ENCODE results near the gene SMR3A.

Gene SMR3A

DNA sequence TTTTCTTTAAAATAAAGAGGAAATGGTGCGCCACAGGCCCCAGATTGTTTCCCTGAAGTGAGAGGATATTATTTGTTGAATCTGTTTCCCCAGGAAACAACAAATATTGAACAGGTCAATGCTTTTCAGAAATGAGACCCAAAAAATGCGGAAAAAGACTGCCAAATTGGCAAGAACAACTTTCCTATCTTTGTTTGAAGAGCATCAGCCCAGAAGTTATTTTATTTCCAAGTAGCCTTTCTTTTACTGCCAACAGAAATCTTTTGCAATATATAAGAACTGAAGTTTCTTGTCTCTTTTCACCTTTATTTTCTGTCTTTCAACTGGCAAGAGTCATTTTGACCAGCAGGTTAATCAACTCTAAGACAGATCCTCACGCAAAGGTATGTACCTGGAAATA, at the start of gene SMR3A:
Gene SMR3A (plus strand): TSS at position 301 of the 400 bp plus-strand sequence. CDS start 1,356 bp downstream, outside the sequence.
- Histone ChIP-seq H3K9me3 (ENCODE audit: control insufficient read depth, insufficient read depth, low read length) (no peaks in the 10 kb centered on the region), H4K20me1 (ENCODE audit: control insufficient read depth, insufficient read depth, low read depth, low read length) (no peaks in the 10 kb centered on the region), H3K4me2 (ENCODE audit: low read length) (no peak within 1 kb of the TSS), H3K27me3 (ENCODE audit: control insufficient read depth, low read length) (no peaks in the 10 kb centered on the region), H3F3A (ENCODE audit: control insufficient read depth, insufficient read depth) (no peaks in the 10 kb centered on the region), H3K79me2 (ENCODE audit: control insufficient read depth, low read length) (no peaks in the 10 kb centered on the region), H3K36me3 (ENCODE audit: control insufficient read depth, low read length) (no peaks in the 10 kb centered on the region), H3K4me3 (ENCODE audit: low read length) (no peak within 1 kb of the TSS), H3K4me1 (ENCODE audit: control insufficient read depth, low read length) (peaks cover 39% of the 10 kb centered on the region), H3K27ac (ENCODE audit: low read depth, low read length) (no peak within 1 kb of the TSS), H3K9me2 (replicated peaks; ENCODE audit: control insufficient read depth, low read length) (no peaks in the 10 kb centered on the region)
- no peak for TF ChIP-seq CTCF (IDR thresholded peaks at IDR 0.05; ENCODE audit: low read depth, low read length, poor library complexity, severe bottlenecking)
- TF ChIP-seq EZH2phosphoT487 (IDR thresholded peaks at IDR 0.05; ENCODE audit: borderline replicate concordance, low read length) = no peak

DNA sequence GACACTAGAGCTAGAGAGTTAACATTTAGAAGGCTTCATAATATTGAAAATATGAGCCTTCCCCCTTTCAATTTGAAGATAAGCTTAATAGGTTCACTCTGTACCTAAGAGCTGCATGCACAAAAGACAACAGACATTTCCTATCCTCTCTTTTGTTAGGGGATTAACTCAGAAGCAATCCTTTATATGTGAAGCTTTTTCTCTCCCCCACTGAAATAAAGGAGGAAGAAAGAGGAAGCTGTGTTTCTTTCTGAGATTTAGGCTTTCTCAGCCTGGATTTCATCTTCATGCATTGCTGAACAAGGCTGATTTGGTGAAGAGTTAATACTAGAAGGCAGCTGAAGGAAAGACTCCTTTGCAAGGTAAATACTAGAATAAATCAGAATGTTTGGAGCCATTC, 46.8 kb upstream of the SMR3A start:
- no peaks in the 10 kb centered on the region for H3K79me2 ChIP-seq (ENCODE audit: control insufficient read depth, low read length)
- H3F3A ChIP-seq (ENCODE audit: control insufficient read depth, insufficient read depth) = no peaks in the 10 kb centered on the region
- TF ChIP-seq EZH2phosphoT487 (IDR thresholded peaks at IDR 0.05; ENCODE audit: borderline replicate concordance, low read length) (no peak), CTCF (IDR thresholded peaks at IDR 0.05; ENCODE audit: low read depth, low read length, poor library complexity, severe bottlenecking) (no peak)
- H3K4me2 ChIP-seq (ENCODE audit: low read length) = peak overlapping the region; percentile 17
- H3K4me1 ChIP-seq (ENCODE audit: control insufficient read depth, low read length) = peaks cover 12% of the 10 kb centered on the region
- H3K36me3 ChIP-seq (ENCODE audit: control insufficient read depth, low read length) = no peaks in the 10 kb centered on the region
- H3K4me3 ChIP-seq (ENCODE audit: low read length) = no peak overlapping the region
- no peak overlapping the region for H3K27ac ChIP-seq (ENCODE audit: low read depth, low read length)
- no peaks in the 10 kb centered on the region for H4K20me1 ChIP-seq (ENCODE audit: control insufficient read depth, insufficient read depth, low read depth, low read length)
- no peaks in the 10 kb centered on the region for H3K9me2 ChIP-seq (replicated peaks; ENCODE audit: control insufficient read depth, low read length)
- H3K27me3 ChIP-seq (ENCODE audit: control insufficient read depth, low read length) = no peaks in the 10 kb centered on the region
- H3K9me3 ChIP-seq (ENCODE audit: control insufficient read depth, insufficient read depth, low read length) = no peaks in the 10 kb centered on the region

DNA sequence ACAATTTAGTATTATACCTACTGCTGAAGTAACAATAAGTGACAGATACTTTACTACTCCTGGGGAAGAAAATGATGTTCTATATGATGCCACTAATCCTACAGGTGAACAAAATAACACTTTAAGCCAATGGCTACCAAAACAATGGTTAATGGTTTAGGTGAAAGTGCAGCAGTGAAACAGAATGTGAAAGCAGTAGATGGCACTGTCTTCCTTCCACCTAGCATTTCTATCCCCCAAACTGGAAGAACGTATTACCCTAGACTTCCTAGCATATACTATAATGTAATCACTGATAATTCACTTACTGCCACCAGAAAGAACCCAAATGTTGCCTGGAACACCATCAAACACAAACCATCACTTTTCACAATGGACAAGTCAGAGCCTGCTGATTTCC, 44.6 kb upstream of the SMR3A start:
- H3K79me2 ChIP-seq (ENCODE audit: control insufficient read depth, low read length) = no peaks in the 10 kb centered on the region
- H3K9me3 ChIP-seq (ENCODE audit: control insufficient read depth, insufficient read depth, low read length) = no peaks in the 10 kb centered on the region
- TF ChIP-seq EZH2phosphoT487 (IDR thresholded peaks at IDR 0.05; ENCODE audit: borderline replicate concordance, low read length) (no peak), CTCF (IDR thresholded peaks at IDR 0.05; ENCODE audit: low read depth, low read length, poor library complexity, severe bottlenecking) (peak; percentile 56)
- no peaks in the 10 kb centered on the region for H3F3A ChIP-seq (ENCODE audit: control insufficient read depth, insufficient read depth)
- H3K27me3 ChIP-seq (ENCODE audit: control insufficient read depth, low read length) = no peaks in the 10 kb centered on the region
- H3K36me3 ChIP-seq (ENCODE audit: control insufficient read depth, low read length) = no peaks in the 10 kb centered on the region
- no peak overlapping the region for H3K4me3 ChIP-seq (ENCODE audit: low read length)
- H4K20me1 ChIP-seq (ENCODE audit: control insufficient read depth, insufficient read depth, low read depth, low read length) = no peaks in the 10 kb centered on the region
- no peaks in the 10 kb centered on the region for H3K9me2 ChIP-seq (replicated peaks; ENCODE audit: control insufficient read depth, low read length)
- H3K4me1 ChIP-seq (ENCODE audit: control insufficient read depth, low read length) = peaks cover 12% of the 10 kb centered on the region
- H3K27ac ChIP-seq (ENCODE audit: low read depth, low read length) = no peak overlapping the region
- no peak overlapping the region for H3K4me2 ChIP-seq (ENCODE audit: low read length)

DNA sequence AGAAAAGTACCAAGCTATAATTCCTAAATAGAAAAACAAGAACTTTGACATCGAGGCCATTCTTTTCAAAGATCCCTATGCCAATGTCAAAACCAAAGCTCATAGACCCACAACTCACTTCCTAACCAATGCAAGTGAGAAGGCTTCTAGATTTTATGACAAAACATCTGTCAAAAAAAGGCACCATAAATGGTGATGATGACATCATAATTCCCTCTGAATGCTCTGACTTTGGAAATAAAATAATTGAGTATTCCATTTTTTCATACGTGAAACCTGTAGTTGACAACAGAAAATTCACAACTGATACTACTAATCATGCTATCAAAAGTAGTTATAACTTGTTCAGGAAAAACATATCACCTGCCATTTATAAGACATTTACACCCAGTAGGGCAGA, 34.5 kb upstream of the SMR3A start:
- H3K4me1 ChIP-seq (ENCODE audit: control insufficient read depth, low read length) = no peaks in the 10 kb centered on the region
- H3K27ac ChIP-seq (ENCODE audit: low read depth, low read length) = no peak overlapping the region
- H3K9me2 ChIP-seq (replicated peaks; ENCODE audit: control insufficient read depth, low read length) = no peaks in the 10 kb centered on the region
- TF ChIP-seq EZH2phosphoT487 (IDR thresholded peaks at IDR 0.05; ENCODE audit: borderline replicate concordance, low read length) (no peak), CTCF (IDR thresholded peaks at IDR 0.05; ENCODE audit: low read depth, low read length, poor library complexity, severe bottlenecking) (no peak)
- H3K27me3 ChIP-seq (ENCODE audit: control insufficient read depth, low read length) = no peaks in the 10 kb centered on the region
- H3K36me3 ChIP-seq (ENCODE audit: control insufficient read depth, low read length) = no peaks in the 10 kb centered on the region
- no peaks in the 10 kb centered on the region for H3K9me3 ChIP-seq (ENCODE audit: control insufficient read depth, insufficient read depth, low read length)
- H3K4me2 ChIP-seq (ENCODE audit: low read length) = no peak overlapping the region
- no peaks in the 10 kb centered on the region for H3F3A ChIP-seq (ENCODE audit: control insufficient read depth, insufficient read depth)
- H3K79me2 ChIP-seq (ENCODE audit: control insufficient read depth, low read length) = no peaks in the 10 kb centered on the region
- H3K4me3 ChIP-seq (ENCODE audit: low read length) = no peak overlapping the region
- H4K20me1 ChIP-seq (ENCODE audit: control insufficient read depth, insufficient read depth, low read depth, low read length) = no peaks in the 10 kb centered on the region
